Endothelial cell of umbilical vein (primary cell): ENCODE data around the gene NHP2. TPM values are rescaled to one million over a fixed set of nuclear protein-coding genes. Genes with fewer than 3 reads are reported as not detected.

Source experiments
- BruUV-seq: library from RNA; stranded (reverse); fragments of 400-500 nt; replicated peaks from 2 replicates; lab custom pipeline; 2021; lab: Mats Ljungman, UMichigan
- CTCF ChIA-PET: fragments of 300-600, 350-600 bp; sonication (Branson Sonifier 250); formaldehyde crosslinking; loops from one replicate; lab custom pipeline; 2021; ENCODE audit warnings: antibody characterized with exemption, inconsistent platforms; lab: Charles Lee
- POLR2A ChIA-PET: fragments of 300-600, 350-600 bp; sonication (Branson Sonifier 250); formaldehyde crosslinking; loops from one replicate; lab custom pipeline; 2021; ENCODE audit warnings: antibody characterized with exemption, inconsistent platforms; lab: Charles Lee
- DNase-seq: peaks from one replicate; pipeline ENCODE4 v3.0.0-alpha.2; 2011; ENCODE audit warnings: low read depth, low spot score
- FAIRE-seq: peaks from 2 replicates; lab custom pipeline; 2011; peaks lifted over from hg19 to GRCh38; lab: Jason Lieb, UNC
- H2AFZ ChIP-seq: 2 replicates; pipeline ENCODE4 v1.6.0; 2012; ENCODE audit warnings: low read depth, low read length, control low read depth, inconsistent platforms
- H3K27ac ChIP-seq: 2 replicates; pipeline ENCODE4 v1.5.1; 2011; ENCODE audit warnings: low read depth, mild to moderate bottlenecking, control low read depth, low read length, moderate library complexity; ENCODE audit not compliant: insufficient read depth
- H3K27me3 ChIP-seq, 2 experiments: 2 replicates each; pipeline versions ENCODE4 v1.6.0 to v1.6.1; 2011; ENCODE audit warnings: low read length in 2 of 2, mixed read lengths in 1 of 2; ENCODE audit not compliant: control insufficient read depth in 2 of 2, insufficient read depth in 2 of 2
- H3K36me3 ChIP-seq, 2 experiments: 2 replicates in 1 of 2; 3 replicates in 1 of 2; pipeline ENCODE4 v1.5.1; 2011; ENCODE audit warnings: low read length in 2 of 2, mild to moderate bottlenecking in 1 of 2, moderate library complexity in 1 of 2; ENCODE audit not compliant: control insufficient read depth in 2 of 2, insufficient read depth in 2 of 2; ENCODE audit errors: extremely low read depth in 1 of 2
- H3K4me1 ChIP-seq: 3 replicates; pipeline ENCODE4 v1.5.1; 2011; ENCODE audit warnings: mild to moderate bottlenecking, low read length; ENCODE audit not compliant: control insufficient read depth, insufficient read depth; ENCODE audit errors: extremely low read depth
- H3K4me2 ChIP-seq: 2 replicates; pipeline ENCODE4 v1.6.1; 2011; ENCODE audit warnings: low read length, control low read depth, mixed read lengths; ENCODE audit not compliant: insufficient read depth
- H3K4me3 ChIP-seq, 3 experiments: fragments of 200-600 bp in 1 of 3; sonication (generic), shearing (Covaris generic) in 1 of 3; replicated peaks in 1 of 3; 2 replicates each; pipeline ENCODE4 v1.5.1; 2011 to 2016; ENCODE audit warnings: control low read depth in 3 of 3, low read length in 3 of 3, mild to moderate bottlenecking in 2 of 3, inconsistent platforms in 1 of 3, low read depth in 1 of 3, moderate library complexity in 1 of 3; ENCODE audit not compliant: insufficient read depth in 1 of 3
- H3K79me2 ChIP-seq: 2 replicates; pipeline ENCODE4 v1.6.0; 2012; ENCODE audit warnings: low read length, inconsistent platforms; ENCODE audit not compliant: control insufficient read depth, insufficient read depth
- H3K9ac ChIP-seq: replicated peaks from 2 replicates; pipeline ENCODE3; 2011; ENCODE audit warnings: low read length, control low read depth; ENCODE audit not compliant: insufficient read depth; ENCODE audit errors: extremely low read depth
- H3K9me1 ChIP-seq: replicated peaks from 3 replicates; pipeline ENCODE4 v1.6.0; 2011; ENCODE audit warnings: mild to moderate bottlenecking, low read length; ENCODE audit not compliant: control insufficient read depth, insufficient read depth; ENCODE audit errors: extremely low read depth
- H3K9me3 ChIP-seq: replicated peaks from 2 replicates; pipeline ENCODE4 v1.5.1; 2012; ENCODE audit warnings: low read length, inconsistent platforms; ENCODE audit not compliant: control insufficient read depth, insufficient read depth
- H4K20me1 ChIP-seq: replicated peaks from 2 replicates; pipeline ENCODE3; 2011; ENCODE audit warnings: mild to moderate bottlenecking, low read length; ENCODE audit not compliant: control insufficient read depth, insufficient read depth; ENCODE audit errors: extremely low read depth
- EZH2 ChIP-seq: IDR thresholded peaks from 2 replicates; pipeline ENCODE4 v1.6.1; 2012; ENCODE audit warnings: borderline replicate concordance, low read depth, mild to moderate bottlenecking, moderate library complexity, low read length, inconsistent platforms; ENCODE audit not compliant: severe bottlenecking
- FOS ChIP-seq: IDR thresholded peaks from 2 replicates; pipeline ENCODE4 v1.6.1; 2011; ENCODE audit warnings: mild to moderate bottlenecking, low read length, moderate library complexity, borderline replicate concordance; ENCODE audit not compliant: insufficient read depth
- GATA2 ChIP-seq: IDR thresholded peaks from 2 replicates; pipeline ENCODE4 v1.7.0; 2011; ENCODE audit warnings: low read depth, mild to moderate bottlenecking, moderate library complexity, mixed read lengths, low read length; ENCODE audit not compliant: insufficient read length, insufficient read depth
- JUN ChIP-seq: IDR thresholded peaks from 2 replicates; pipeline ENCODE4 v1.6.1; 2011; ENCODE audit warnings: borderline replicate concordance, low read depth; ENCODE audit not compliant: insufficient read length, insufficient read depth
- MYC ChIP-seq: IDR thresholded peaks from one replicate; pipeline ENCODE4 v1.6.1; 2011; ENCODE audit warnings: mild to moderate bottlenecking, low read depth, low read length
- POLR2A ChIP-seq: IDR thresholded peaks from 2 replicates; pipeline ENCODE4 v1.6.1; 2012; ENCODE audit warnings: low read depth, mild to moderate bottlenecking, control low read depth, low read length
- POLR2AphosphoS5 ChIP-seq: IDR thresholded peaks from 2 replicates; pipeline ENCODE4 v1.6.1; 2012; ENCODE audit warnings: low read depth, mild to moderate bottlenecking, control low read depth, low read length, moderate library complexity; ENCODE audit not compliant: insufficient read depth
- dilution Hi-C: fragments of 300-500 bp; cut with MboI; formaldehyde crosslinking; loops from one replicate; pipeline ENCODE4 v1.15.0; 2019; ENCODE audit warnings: low sequenced_read_pairs; ENCODE audit not compliant: extremely low pct_ligation_motif_present
- intact Hi-C: fragments of 100-400 bp; cut with micrococcal nuclease; formaldehyde crosslinking; loops from one replicate; pipeline ENCODE4 v1.10.0; 2022
- polyA plus RNA-seq, 4 experiments: library from polyadenylated mRNA; depleted of rRNA in 3 of 4; stranded (reverse) in 3 of 4; unstranded in 1 of 4; fragments of >200 nt; gene quantifications; 2 replicates each; pipeline versions ENCODE4 v1.2.1 to v1.2.3, GENCODE V29; 2011 to 2012; ENCODE audit warnings: missing spikeins in 1 of 4
- total RNA-seq: library from RNA; stranded (reverse); gene quantifications from 2 replicates; pipeline ENCODE4 v1.2.3, GENCODE V29; 2021
- TF ChIP-seq, protein P1 (sequence below), 2 donors: IDR thresholded peaks; 1 replicate in 1 of 2; 2 replicates in 1 of 2; pipeline ENCODE4 v1.5.1; 2011; ENCODE audit warnings: low read length in 2 of 2, mild to moderate bottlenecking in 2 of 2, moderate library complexity in 2 of 2, control low read depth in 1 of 2, inconsistent platforms in 1 of 2, low read depth in 1 of 2; ENCODE audit not compliant: insufficient read depth in 1 of 2; ENCODE audit errors: extremely low read depth in 1 of 2
- TF ChIP-seq, protein P2 (sequence below): IDR thresholded peaks from 2 replicates; pipeline ENCODE4 v1.6.1; 2011; ENCODE audit not compliant: insufficient read depth, insufficient read length

NHP2 gene
- total and polyA plus RNA-seq, 2 donors (not counting 3 experiments of a cell fraction or from before 2014, with no cell fraction given), result 205 to 220 TPM

DNA sequence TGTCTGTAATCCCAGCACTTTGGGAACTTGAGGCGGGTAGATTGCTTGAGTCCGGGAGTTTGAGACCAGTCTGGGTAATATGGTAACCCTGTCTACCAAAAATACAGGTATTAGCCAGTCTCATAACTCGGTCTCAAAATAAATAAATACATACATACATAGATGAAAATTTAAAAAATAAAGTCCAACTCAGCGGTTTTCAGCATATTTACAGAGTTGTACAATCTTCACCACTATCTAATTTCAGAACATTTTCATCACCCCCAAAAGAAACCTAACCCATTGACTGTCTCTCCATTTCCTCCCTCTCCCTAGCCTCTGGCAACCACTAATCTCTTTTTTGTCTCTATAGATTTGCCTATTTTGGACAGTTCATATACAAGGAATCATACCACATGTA is 12.1 kb downstream of the NHP2 start:
- no TSS peak for BruUV-seq
- FAIRE-seq (peak; percentile 38), DNase-seq (no peak)

More for the DNA sequence above, 12.1 kb downstream of the NHP2 start:
- H3K4me3 ChIP-seq, result no peak overlapping the region
- H3K9me3 ChIP-seq, result no peaks in the 10 kb centered on the region
- H3K79me2 ChIP-seq, result no peaks in the 10 kb centered on the region
- TF ChIP-seq JUN (no peak), MYC (no peak), FOS (no peak), POLR2AphosphoS5 (no peak), GATA2 (no peak), POLR2A (no peak), EZH2 (no peak)
- TF ChIP-seq, protein P1, sequence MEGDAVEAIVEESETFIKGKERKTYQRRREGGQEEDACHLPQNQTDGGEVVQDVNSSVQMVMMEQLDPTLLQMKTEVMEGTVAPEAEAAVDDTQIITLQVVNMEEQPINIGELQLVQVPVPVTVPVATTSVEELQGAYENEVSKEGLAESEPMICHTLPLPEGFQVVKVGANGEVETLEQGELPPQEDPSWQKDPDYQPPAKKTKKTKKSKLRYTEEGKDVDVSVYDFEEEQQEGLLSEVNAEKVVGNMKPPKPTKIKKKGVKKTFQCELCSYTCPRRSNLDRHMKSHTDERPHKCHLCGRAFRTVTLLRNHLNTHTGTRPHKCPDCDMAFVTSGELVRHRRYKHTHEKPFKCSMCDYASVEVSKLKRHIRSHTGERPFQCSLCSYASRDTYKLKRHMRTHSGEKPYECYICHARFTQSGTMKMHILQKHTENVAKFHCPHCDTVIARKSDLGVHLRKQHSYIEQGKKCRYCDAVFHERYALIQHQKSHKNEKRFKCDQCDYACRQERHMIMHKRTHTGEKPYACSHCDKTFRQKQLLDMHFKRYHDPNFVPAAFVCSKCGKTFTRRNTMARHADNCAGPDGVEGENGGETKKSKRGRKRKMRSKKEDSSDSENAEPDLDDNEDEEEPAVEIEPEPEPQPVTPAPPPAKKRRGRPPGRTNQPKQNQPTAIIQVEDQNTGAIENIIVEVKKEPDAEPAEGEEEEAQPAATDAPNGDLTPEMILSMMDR (IDR thresholded peaks at IDR 0.05; ENCODE audit: extremely low read depth in 1 of 2, insufficient read depth in 1 of 2, low read depth in 1 of 2, low read length in 2 of 2), result no peak
- TF ChIP-seq, protein P2, sequence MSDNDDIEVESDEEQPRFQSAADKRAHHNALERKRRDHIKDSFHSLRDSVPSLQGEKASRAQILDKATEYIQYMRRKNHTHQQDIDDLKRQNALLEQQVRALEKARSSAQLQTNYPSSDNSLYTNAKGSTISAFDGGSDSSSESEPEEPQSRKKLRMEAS, result no peak
- H3K9ac ChIP-seq, result no peak overlapping the region
- ChIA-PET POLR2A (no interaction called here), CTCF (interaction anchor here (11.5 kb wide), 1 partner anchor 65 kb away, joined by 200 read pairs; no protein-coding TSS in a partner anchor)
- intact Hi-C loops, result no loop called here
- dilution Hi-C loops, result no loop called here
- H3K27me3 ChIP-seq, result no peaks in the 10 kb centered on the region
- H2AFZ ChIP-seq, result no peak overlapping the region
- H3K4me1 ChIP-seq, result no peaks in the 10 kb centered on the region
- H3K27ac ChIP-seq, result no peak overlapping the region
- H3K9me1 ChIP-seq, result no peaks in the 10 kb centered on the region
- no peaks in the 10 kb centered on the region for H4K20me1 ChIP-seq
- H3K36me3 ChIP-seq, result peaks cover 0 to 25% of the 10 kb centered on the region in 2 experiments
- H3K4me2 ChIP-seq, result no peak overlapping the region
